Measurements from ENCODE around the gene LEFTY2. TPM values are rescaled to one million over a fixed set of nuclear protein-coding genes. Genes with fewer than 3 reads are reported as not detected.

The LEFTY2 gene
- total and polyA plus RNA-seq, 2 donors (not counting 1 experiment from before 2014, with no cell fraction given): 0.21 TPM; not detected in 1

DNA sequence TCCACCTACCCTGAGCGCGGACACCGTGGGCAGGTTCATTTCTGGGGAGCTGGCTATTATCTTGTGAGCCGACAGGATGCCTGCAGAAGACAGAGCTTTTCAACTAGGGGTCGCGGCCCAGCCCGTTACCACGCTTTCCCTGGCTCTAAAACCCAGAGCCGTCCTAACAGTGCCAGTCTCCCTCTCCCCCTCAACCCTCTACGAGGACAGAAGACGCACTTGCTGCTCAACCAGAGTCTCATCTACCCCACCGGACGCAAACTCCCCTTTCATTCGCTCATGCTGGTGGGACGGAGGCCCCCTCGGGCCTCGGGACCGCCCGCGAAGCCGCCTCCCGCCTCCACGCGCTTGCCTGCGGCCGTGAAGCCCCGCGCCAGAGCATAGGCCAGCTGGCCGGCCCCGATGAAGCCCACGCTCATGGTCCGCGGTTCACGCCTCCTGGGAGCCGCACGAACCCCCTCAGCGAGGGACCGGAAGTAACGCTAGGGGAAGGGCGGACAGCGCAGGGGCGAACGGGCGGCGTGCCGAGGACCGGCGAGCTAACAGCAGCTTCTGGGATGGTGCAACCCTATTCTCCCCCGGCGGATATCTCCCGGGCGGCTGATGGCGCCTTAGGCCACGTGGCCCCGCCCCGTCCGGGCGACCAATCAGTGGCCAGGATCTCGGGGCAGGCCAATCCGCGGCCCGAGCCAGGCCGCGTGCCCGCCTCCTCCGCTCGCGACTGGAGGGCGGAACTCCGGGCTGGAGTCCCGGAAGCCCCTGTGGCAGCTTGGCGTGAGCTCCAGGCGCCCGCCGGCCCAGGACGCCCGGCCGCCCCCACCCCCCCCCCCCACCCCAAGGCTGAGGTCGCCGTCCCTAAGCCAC lies 17.1 kb downstream of the LEFTY2 start, which contains the start of gene PYCR2:
TSS of gene PYCR2 (minus strand) at position 559 of the 864 bp plus-strand sequence. CDS start at position 419, 140 bp downstream.
- no peaks in the 10 kb centered on the region for H3K27me3 ChIP-seq (replicated peaks in 1 of 4; ENCODE audit: control extremely low read depth in 1 of 4, control insufficient read depth in 3 of 4, insufficient read depth in 4 of 4, low read length in 3 of 4)

More for the DNA sequence above, 17.1 kb downstream of the LEFTY2 start, which contains the start of gene PYCR2:
- ChIA-PET POLR2A (interaction anchor here (0.5 to 1.9 kb wide), 18 partner anchors 12 to 475 kb away, joined by 3 to 20 read pairs (median 4); partner anchors contain the start of genes SDE2, SRP9 and TMEM63A), CTCF (interaction anchor here (1.1 to 3.3 kb wide), 6 partner anchors 27 to 150 kb away, joined by 3 to 15 read pairs (median 5); partner anchors contain the start of genes SRP9 and TMEM63A)
- H3K27me3 Mint-ChIP-seq: no peaks in the 10 kb centered on the region
- intact Hi-C loops (cut with micrococcal nuclease): loop anchor here (1.0 to 5.0 kb wide), 5 partner anchors 27 to 457 kb away; partner anchors contain the start of genes SRP9 and TMEM63A
- H3K4me2 ChIP-seq (replicated peaks; ENCODE audit: low read depth, low read length, poor library complexity, severe bottlenecking): peak within 1 kb of the TSS; percentile 92
- peak within 1 kb of the TSS; percentile 72 to 99 (median 86) for H3K4me3 ChIP-seq (ENCODE audit: control extremely low read depth in 1 of 5, extremely low read depth in 1 of 5, insufficient read depth in 1 of 5, low read depth in 2 of 5, low read length in 4 of 5)
- TF ChIP-seq, protein P1, sequence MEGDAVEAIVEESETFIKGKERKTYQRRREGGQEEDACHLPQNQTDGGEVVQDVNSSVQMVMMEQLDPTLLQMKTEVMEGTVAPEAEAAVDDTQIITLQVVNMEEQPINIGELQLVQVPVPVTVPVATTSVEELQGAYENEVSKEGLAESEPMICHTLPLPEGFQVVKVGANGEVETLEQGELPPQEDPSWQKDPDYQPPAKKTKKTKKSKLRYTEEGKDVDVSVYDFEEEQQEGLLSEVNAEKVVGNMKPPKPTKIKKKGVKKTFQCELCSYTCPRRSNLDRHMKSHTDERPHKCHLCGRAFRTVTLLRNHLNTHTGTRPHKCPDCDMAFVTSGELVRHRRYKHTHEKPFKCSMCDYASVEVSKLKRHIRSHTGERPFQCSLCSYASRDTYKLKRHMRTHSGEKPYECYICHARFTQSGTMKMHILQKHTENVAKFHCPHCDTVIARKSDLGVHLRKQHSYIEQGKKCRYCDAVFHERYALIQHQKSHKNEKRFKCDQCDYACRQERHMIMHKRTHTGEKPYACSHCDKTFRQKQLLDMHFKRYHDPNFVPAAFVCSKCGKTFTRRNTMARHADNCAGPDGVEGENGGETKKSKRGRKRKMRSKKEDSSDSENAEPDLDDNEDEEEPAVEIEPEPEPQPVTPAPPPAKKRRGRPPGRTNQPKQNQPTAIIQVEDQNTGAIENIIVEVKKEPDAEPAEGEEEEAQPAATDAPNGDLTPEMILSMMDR (IDR thresholded peaks at IDR 0.05): no peak
- no peak for TF ChIP-seq EZH2 (IDR thresholded peaks at IDR 0.05; ENCODE audit: borderline replicate concordance, insufficient read depth, low read depth, low read length, poor library complexity, severe bottlenecking)
- whole genome bisulfite sequencing (ENCODE audit: insufficient coverage): under 1% methylated on average over 62 of the region's 80 CpGs
- peaks cover 37% of the 10 kb centered on the region for H3K79me2 ChIP-seq (ENCODE audit: control insufficient read depth, insufficient read depth, low read length)
- H2AFZ ChIP-seq (ENCODE audit: insufficient read depth, low read depth, low read length, poor library complexity, severe bottlenecking): peak within 1 kb of the TSS; percentile 99
- peak within 1 kb of the TSS; percentile 99 for H3K9ac ChIP-seq (ENCODE audit: low read length)
- peaks cover 21% of the 10 kb centered on the region for H3K4me1 Mint-ChIP-seq
- peaks cover 16 to 26% of the 10 kb centered on the region in 2 donors for H3K4me1 ChIP-seq (ENCODE audit: control insufficient read depth in 2 of 2, insufficient read depth in 2 of 2, low read length in 2 of 2)
- peak within 1 kb of the TSS; percentile 92 for H3K27ac Mint-ChIP-seq
- H3K36me3 ChIP-seq (replicated peaks in 1 of 2; ENCODE audit: control extremely low read depth in 1 of 2, control insufficient read depth in 1 of 2, extremely low read depth in 1 of 2, insufficient read depth in 2 of 2, low read length in 1 of 2): peaks cover 8 to 36% of the 10 kb centered on the region in 2 experiments
- H3K4me3 Mint-ChIP-seq: peak within 1 kb of the TSS; percentile 97
- peak; percentile 99 for ATAC-seq (ENCODE audit: low read depth)
- peak; percentile 97 for DNase-seq
- no peaks in the 10 kb centered on the region for H3K9me3 ChIP-seq (ENCODE audit: control extremely low read depth in 1 of 3, control insufficient read depth in 2 of 3, insufficient read depth in 1 of 3, low read length in 2 of 3)
- H4K20me1 ChIP-seq (ENCODE audit: control insufficient read depth, insufficient read depth, low read length, poor library complexity, severe bottlenecking): peaks cover 28% of the 10 kb centered on the region
- H3K27ac ChIP-seq (ENCODE audit: low read length in 2 of 2): peak within 1 kb of the TSS; percentile 81 to 91
- no peaks in the 10 kb centered on the region for H3K9me3 Mint-ChIP-seq (ENCODE audit: insufficient read depth)
